Hepatocyte (in vitro differentiated cells): Measurements from ENCODE around the gene TP53RK.

Experiments used
- EZH2phosphoT487 ChIP-seq: fragments of 200-600 bp; sonication (generic); IDR thresholded peaks from one replicate; pipeline ENCODE4 v1.6.1; 2018; ENCODE audit warnings: antibody characterized with exemption, mild to moderate bottlenecking, low read depth, moderate library complexity; ENCODE audit not compliant: unreplicated experiment, severe bottlenecking
- TF ChIP-seq, protein P1 (sequence below): fragments of 200-600 bp; sonication (generic); IDR thresholded peaks from 2 replicates; pipeline ENCODE4 v1.5.1; 2016; ENCODE audit warnings: antibody characterized with exemption, mild to moderate bottlenecking; ENCODE audit not compliant: poor library complexity

- no peak for TF ChIP-seq EZH2phosphoT487
- TF ChIP-seq, protein P1, sequence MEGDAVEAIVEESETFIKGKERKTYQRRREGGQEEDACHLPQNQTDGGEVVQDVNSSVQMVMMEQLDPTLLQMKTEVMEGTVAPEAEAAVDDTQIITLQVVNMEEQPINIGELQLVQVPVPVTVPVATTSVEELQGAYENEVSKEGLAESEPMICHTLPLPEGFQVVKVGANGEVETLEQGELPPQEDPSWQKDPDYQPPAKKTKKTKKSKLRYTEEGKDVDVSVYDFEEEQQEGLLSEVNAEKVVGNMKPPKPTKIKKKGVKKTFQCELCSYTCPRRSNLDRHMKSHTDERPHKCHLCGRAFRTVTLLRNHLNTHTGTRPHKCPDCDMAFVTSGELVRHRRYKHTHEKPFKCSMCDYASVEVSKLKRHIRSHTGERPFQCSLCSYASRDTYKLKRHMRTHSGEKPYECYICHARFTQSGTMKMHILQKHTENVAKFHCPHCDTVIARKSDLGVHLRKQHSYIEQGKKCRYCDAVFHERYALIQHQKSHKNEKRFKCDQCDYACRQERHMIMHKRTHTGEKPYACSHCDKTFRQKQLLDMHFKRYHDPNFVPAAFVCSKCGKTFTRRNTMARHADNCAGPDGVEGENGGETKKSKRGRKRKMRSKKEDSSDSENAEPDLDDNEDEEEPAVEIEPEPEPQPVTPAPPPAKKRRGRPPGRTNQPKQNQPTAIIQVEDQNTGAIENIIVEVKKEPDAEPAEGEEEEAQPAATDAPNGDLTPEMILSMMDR, result no peak
These were observed 49.7 kb downstream of the TP53RK start for GRCh38 chr20:46639587-46639986.
